IMR-90 (cell line): Measurements from ENCODE around the gene ELP6. TPM values are rescaled to one million over a fixed set of nuclear protein-coding genes. Genes with fewer than 3 reads are reported as not detected.

Experiments
- ATAC-seq: fragments of 200-7000 bp; cut with Tn5 transposase; 2 replicates; pipeline ENCODE4 v1.9.1; 2020; ENCODE audit warnings: low read depth, mild to moderate bottlenecking, moderate library complexity
- BruUV-seq: library from RNA; stranded (reverse); fragments of 400-500 nt; replicated peaks from 2 replicates; lab custom pipeline; 2021; lab: Mats Ljungman, UMichigan
- CTCF ChIA-PET: fragments of 300-600 bp; formaldehyde crosslinking; extraction: SDS; loops from one replicate; lab custom pipeline; 2021; ENCODE audit warnings: antibody characterized with exemption; lab: Yijun Ruan, JAX
- POLR2A ChIA-PET: fragments of 300-600 bp; sonication (Branson Sonifier 250); formaldehyde crosslinking; loops from one replicate; lab custom pipeline; 2022; ENCODE audit warnings: antibody characterized with exemption; ENCODE audit not compliant: unreplicated experiment; lab: Charles Lee
- DNase-seq: peaks from one replicate; pipeline ENCODE4 v3.0.0; 2013
- H2AFZ ChIP-seq: replicated peaks from 2 replicates; pipeline ENCODE3; 2013; ENCODE audit warnings: low read length, mild to moderate bottlenecking; ENCODE audit not compliant: poor library complexity
- H2AK5ac ChIP-seq: 2 replicates; pipeline ENCODE4 v1.6.1; 2013; ENCODE audit warnings: low read depth, low read length, inconsistent platforms
- H2AK9ac ChIP-seq: replicated peaks from 2 replicates; pipeline ENCODE3; 2013; ENCODE audit warnings: mild to moderate bottlenecking, low read depth, low read length, moderate library complexity; ENCODE audit not compliant: poor library complexity
- H2BK120ac ChIP-seq: 2 replicates; pipeline ENCODE4 v1.6.1; 2013; ENCODE audit warnings: low read depth, low read length, inconsistent platforms
- H2BK15ac ChIP-seq: 3 replicates; pipeline ENCODE4 v1.6.1; 2013; ENCODE audit warnings: low read depth, low read length, inconsistent platforms
- H2BK20ac ChIP-seq: 2 replicates; pipeline ENCODE4 v1.6.1; 2013; ENCODE audit warnings: low read depth, mild to moderate bottlenecking, inconsistent platforms, low read length, moderate library complexity
- H2BK5ac ChIP-seq: 2 replicates; pipeline ENCODE4 v1.6.1; 2013; ENCODE audit warnings: mild to moderate bottlenecking, low read depth, low read length, inconsistent platforms; ENCODE audit not compliant: poor library complexity, severe bottlenecking
- H3K14ac ChIP-seq: replicated peaks from 2 replicates; pipeline ENCODE4 v1.6.1; 2013; ENCODE audit warnings: low read depth, low read length, inconsistent platforms
- H3K18ac ChIP-seq: 2 replicates; pipeline ENCODE4 v1.6.1; 2013; ENCODE audit warnings: low read depth, low read length, control low read depth
- H3K23ac ChIP-seq: 2 replicates; pipeline ENCODE4 v1.6.1; 2013; ENCODE audit warnings: low read depth, low read length, inconsistent platforms
- H3K27ac ChIP-seq: 2 replicates; pipeline ENCODE4 v1.5.1; 2013; ENCODE audit warnings: mild to moderate bottlenecking, control low read depth, low read length; ENCODE audit not compliant: insufficient read depth
- H3K27me3 ChIP-seq: 2 replicates; pipeline ENCODE4 v1.6.1; 2013; ENCODE audit warnings: low read length; ENCODE audit not compliant: control insufficient read depth, insufficient read depth
- H3K36me3 ChIP-seq: 2 replicates; pipeline ENCODE4 v1.6.1; 2013; ENCODE audit warnings: low read length, mixed read lengths; ENCODE audit not compliant: control insufficient read depth, insufficient read depth
- H3K4ac ChIP-seq: 2 replicates; pipeline ENCODE4 v1.6.1; 2013; ENCODE audit warnings: low read depth, low read length, inconsistent platforms
- H3K4me1 ChIP-seq: 2 replicates; pipeline ENCODE4 v1.6.1; 2013; ENCODE audit warnings: low read length, mixed read lengths; ENCODE audit not compliant: control insufficient read depth, insufficient read depth
- H3K4me2 ChIP-seq: 2 replicates; pipeline ENCODE4 v1.6.1; 2013; ENCODE audit warnings: low read depth, mild to moderate bottlenecking, control low read depth, low read length, moderate library complexity
- H3K4me3 ChIP-seq: 2 replicates; pipeline ENCODE4 v1.5.1; 2013; ENCODE audit warnings: low read depth, mild to moderate bottlenecking, control low read depth, low read length, moderate library complexity; ENCODE audit not compliant: insufficient read depth
- H3K56ac ChIP-seq: 2 replicates; pipeline ENCODE4 v1.6.1; 2013; ENCODE audit warnings: low read length, inconsistent platforms; ENCODE audit not compliant: insufficient read depth; ENCODE audit errors: extremely low read depth
- H3K79me1 ChIP-seq, 2 experiments: 2 replicates each; pipeline ENCODE4 v1.6.1; 2013; ENCODE audit warnings: low read length in 2 of 2, inconsistent platforms in 1 of 2, low read depth in 1 of 2
- H3K9ac ChIP-seq: 2 replicates; pipeline ENCODE4 v1.6.1; 2013; ENCODE audit warnings: low read depth, low read length, control low read depth
- H3K9me1 ChIP-seq: 2 replicates; pipeline ENCODE4 v1.6.1; 2013; ENCODE audit warnings: low read length, inconsistent platforms; ENCODE audit not compliant: insufficient read depth
- H3K9me3 ChIP-seq: 2 replicates; pipeline ENCODE4 v1.6.1; 2013; ENCODE audit warnings: low read length; ENCODE audit not compliant: control insufficient read depth, insufficient read depth
- H4K20me1 ChIP-seq: 2 replicates; pipeline ENCODE4 v1.6.1; 2013; ENCODE audit warnings: low read length, inconsistent platforms; ENCODE audit not compliant: insufficient read depth
- H4K5ac ChIP-seq: 2 replicates; pipeline ENCODE4 v1.6.1; 2013; ENCODE audit warnings: mild to moderate bottlenecking, low read depth, low read length, control low read depth
- H4K8ac ChIP-seq, 2 experiments: 2 replicates each; pipeline ENCODE4 v1.6.1; 2013; ENCODE audit warnings: low read depth in 2 of 2, low read length in 2 of 2, control low read depth in 1 of 2, inconsistent platforms in 1 of 2
- H4K91ac ChIP-seq: 2 replicates; pipeline ENCODE4 v1.6.1; 2013; ENCODE audit warnings: low read depth, low read length, inconsistent platforms; ENCODE audit not compliant: insufficient read depth
- BHLHE40 ChIP-seq: fragments of 150-350 bp; IDR thresholded peaks from 2 replicates; pipeline ENCODE4 v1.6.1; 2016; ENCODE audit warnings: mild to moderate bottlenecking, low read depth, low read length
- ELK1 ChIP-seq: fragments of 150-350 bp; IDR thresholded peaks from 2 replicates; pipeline ENCODE4 v1.6.1; 2016; ENCODE audit warnings: low read depth, mild to moderate bottlenecking, low read length, moderate library complexity, borderline replicate concordance
- FOS ChIP-seq: fragments of 150-350 bp; IDR thresholded peaks from 2 replicates; pipeline ENCODE4 v1.6.1; 2016; ENCODE audit warnings: low read depth, low read length
- MAFK ChIP-seq: IDR thresholded peaks from 2 replicates; pipeline ENCODE4 v1.6.1; 2012; ENCODE audit warnings: low read depth, low read length, improper control_type of control experiment
- RCOR1 ChIP-seq: IDR thresholded peaks from 2 replicates; pipeline ENCODE4 v1.6.1; 2012; ENCODE audit warnings: mild to moderate bottlenecking, low read length, improper control_type of control experiment; ENCODE audit not compliant: insufficient replicate concordance
- WGBS, 2 experiments: methylation state at CpG; one replicate each; pipeline versions ENCODE4 v1.1.5 to v1.1.7; 2013; ENCODE audit warnings: missing lambda C conversion rate in 2 of 2; ENCODE audit not compliant: insufficient read length in 1 of 2; ENCODE audit errors: extremely low coverage in 2 of 2; 5-methylcytosine and 5-hydroxymethylcytosine counted together
- dilution Hi-C: fragments of 300-500 bp; cut with HindIII; formaldehyde crosslinking; loops from one replicate; pipeline ENCODE4 v1.14.3; 2018; ENCODE audit warnings: low sequenced_read_pairs; ENCODE audit not compliant: unreplicated experiment
- in situ Hi-C: fragments of 300-500 bp; cut with MboI; formaldehyde crosslinking; loops from 3 replicates; pipeline ENCODE4 v1.14.3; 2019; ENCODE audit warnings: low sequenced_read_pairs, inconsistent platforms, mixed read lengths
- intact Hi-C: fragments of 100-400 bp; cut with micrococcal nuclease; formaldehyde crosslinking; loops from 2 replicates; pipeline ENCODE4 v1.10.0; 2022
- polyA plus RNA-seq, 3 experiments: library from polyadenylated mRNA; depleted of rRNA; stranded (reverse); fragments of >200 nt; gene quantifications; 2 replicates each; pipeline ENCODE4 v1.2.3, GENCODE V29; 2012; ENCODE audit warnings: low replicate concordance in 1 of 3
- total RNA-seq: library from RNA; depleted of rRNA; stranded (reverse); fragments of >200 nt; gene quantifications from 2 replicates; pipeline ENCODE4 v1.2.3, GENCODE V29; 2012

ELP6 gene
- total and polyA plus RNA-seq, 2 of the 4 experiments (the other 2 are of a cell fraction): 31.4 to 44.9 TPM

- DNase-seq (peak; percentile 21), ATAC-seq (peak; percentile 58; the same call in 1 of the 2 replicates)
- Histone ChIP-seq H3K4me1 (no peaks in the 10 kb centered on the region), H3K9ac (no peak overlapping the region), H2AK5ac (no peak overlapping the region), H3K79me1 (no peaks in the 10 kb centered on the region), H2BK15ac (no peak overlapping the region), H2BK120ac (no peak overlapping the region), H2AFZ (peak overlapping the region; percentile 56), H4K8ac (no peak overlapping the region), H4K91ac (no peak overlapping the region), H3K23ac (no peak overlapping the region), H2BK20ac (no peak overlapping the region), H2BK5ac (no peak overlapping the region), H4K20me1 (no peaks in the 10 kb centered on the region), H3K9me3 (no peaks in the 10 kb centered on the region), H3K36me3 (no peaks in the 10 kb centered on the region), H3K4me2 (no peak overlapping the region), H3K14ac (no peak overlapping the region), H3K27ac (no peak overlapping the region), H3K4ac (no peak overlapping the region), H3K9me1 (0 out of 2 replicates have a peak, but pooled peaks cover 3% of the 10 kb centered on the region), H3K56ac (no peak overlapping the region), H3K18ac (no peak overlapping the region), H4K5ac (no peak overlapping the region), H3K4me3 (no peak overlapping the region), H3K27me3 (peaks cover 9% of the 10 kb centered on the region), H2AK9ac (no peak overlapping the region)
- ChIA-PET POLR2A (no interaction called here), CTCF (no interaction called here)
- in situ Hi-C loops: no loop called here
- dilution Hi-C loops: no loop called here
- WGBS, 2 experiments: no CpG with 5 or more reads among the region's 4 CpGs
- intact Hi-C loops: no loop called here
- BruUV-seq: no TSS peak
- TF ChIP-seq FOS: no peak
- TF ChIP-seq ELK1: no peak
- TF ChIP-seq MAFK: no peak
- TF ChIP-seq RCOR1: no peak
- no peak for TF ChIP-seq BHLHE40
Observed at GRCh38 chr3:47540281-47540680, 26.8 kb upstream of the ELP6 start.
